Measurements from ENCODE around the gene PCDHA10.

DNA sequence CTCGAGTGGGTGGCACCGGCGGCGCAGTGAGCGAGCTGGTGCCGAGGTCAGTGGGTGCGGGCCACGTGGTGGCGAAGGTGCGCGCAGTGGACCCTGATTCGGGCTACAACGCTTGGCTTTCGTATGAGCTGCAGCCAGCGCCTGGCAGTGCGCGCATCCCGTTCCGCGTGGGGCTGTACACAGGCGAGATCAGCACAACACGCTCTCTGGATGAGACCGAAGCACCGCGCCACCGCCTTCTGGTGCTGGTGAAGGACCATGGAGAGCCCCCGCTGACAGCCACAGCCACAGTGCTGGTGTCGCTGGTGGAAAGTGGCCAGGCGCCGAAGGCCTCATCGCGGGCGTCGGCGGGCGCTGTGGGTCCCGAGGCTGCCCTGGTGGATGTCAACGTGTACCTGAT, 32.2 kb upstream of the PCDHA10 start:
- TF ChIP-seq, protein P1, sequence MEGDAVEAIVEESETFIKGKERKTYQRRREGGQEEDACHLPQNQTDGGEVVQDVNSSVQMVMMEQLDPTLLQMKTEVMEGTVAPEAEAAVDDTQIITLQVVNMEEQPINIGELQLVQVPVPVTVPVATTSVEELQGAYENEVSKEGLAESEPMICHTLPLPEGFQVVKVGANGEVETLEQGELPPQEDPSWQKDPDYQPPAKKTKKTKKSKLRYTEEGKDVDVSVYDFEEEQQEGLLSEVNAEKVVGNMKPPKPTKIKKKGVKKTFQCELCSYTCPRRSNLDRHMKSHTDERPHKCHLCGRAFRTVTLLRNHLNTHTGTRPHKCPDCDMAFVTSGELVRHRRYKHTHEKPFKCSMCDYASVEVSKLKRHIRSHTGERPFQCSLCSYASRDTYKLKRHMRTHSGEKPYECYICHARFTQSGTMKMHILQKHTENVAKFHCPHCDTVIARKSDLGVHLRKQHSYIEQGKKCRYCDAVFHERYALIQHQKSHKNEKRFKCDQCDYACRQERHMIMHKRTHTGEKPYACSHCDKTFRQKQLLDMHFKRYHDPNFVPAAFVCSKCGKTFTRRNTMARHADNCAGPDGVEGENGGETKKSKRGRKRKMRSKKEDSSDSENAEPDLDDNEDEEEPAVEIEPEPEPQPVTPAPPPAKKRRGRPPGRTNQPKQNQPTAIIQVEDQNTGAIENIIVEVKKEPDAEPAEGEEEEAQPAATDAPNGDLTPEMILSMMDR (IDR thresholded peaks at IDR 0.05): no peak
- TF ChIP-seq POLR2A (IDR thresholded peaks at IDR 0.05): no peak
